Tibial nerve (tissue), 4 donors: ENCODE measurements around the gene NOTCH1. TPM values are rescaled to one million over a fixed set of nuclear protein-coding genes. Genes with fewer than 3 reads are reported as not detected.

ENCODE experiments used
- DNase-seq, 2 donors: peaks; one replicate each; pipeline ENCODE4 v3.0.0-alpha.2; 2019; ENCODE audit warnings: low spot score in 2 of 2
- H3K27ac ChIP-seq, 4 donors: fragments of 200-600 bp; sonication (generic) in 3 of 4; one replicate each; pipeline ENCODE4 v1.5.1; 2017 to 2019; ENCODE audit warnings: mild to moderate bottlenecking in 1 of 4
- H3K27me3 ChIP-seq, 2 donors: fragments of 200-600 bp; sonication (generic) in 1 of 2; one replicate each; pipeline versions ENCODE4 v1.5.1 to v1.6.0; 2017 to 2019
- H3K36me3 ChIP-seq, 3 donors: fragments of 200-600 bp; sonication (generic); one replicate each; pipeline ENCODE4 v1.5.1; 2018 to 2019
- H3K4me1 ChIP-seq, 4 donors: fragments of 200-600 bp; sonication (generic) in 3 of 4; one replicate each; pipeline ENCODE4 v1.5.1; 2017 to 2019
- H3K4me3 ChIP-seq, 4 donors: fragments of 200-600 bp; sonication (generic) in 3 of 4; one replicate each; pipeline ENCODE4 v1.5.1; 2017 to 2019; ENCODE audit warnings: mild to moderate bottlenecking in 1 of 4, moderate library complexity in 1 of 4
- H3K9me3 ChIP-seq, 4 donors: fragments of 200-600 bp; sonication (generic) in 3 of 4; one replicate each; pipeline ENCODE4 v1.5.1; 2017 to 2019
- EP300 ChIP-seq, 2 donors: sonication (generic); formaldehyde crosslinking; IDR thresholded peaks; one replicate each; pipeline ENCODE4 v1.6.1; 2017; ENCODE audit warnings: antibody characterized with exemption in 2 of 2, mild to moderate bottlenecking in 1 of 2
- POLR2A ChIP-seq, 2 donors: fragments of 450-650 bp; IDR thresholded peaks; one replicate each; pipeline ENCODE4 v1.6.1; 2017; ENCODE audit warnings: antibody characterized with exemption in 2 of 2, mild to moderate bottlenecking in 2 of 2, moderate library complexity in 2 of 2
- WGBS, 2 donors: methylation state at CpG; one replicate each; pipeline ENCODE4 v1.1.5; 2018; 5-methylcytosine and 5-hydroxymethylcytosine counted together
- total RNA-seq, 4 donors: library from RNA; depleted of rRNA; stranded (reverse); fragments of >200 nt; gene quantifications; one replicate each; pipeline ENCODE4 v1.1.0, GENCODE V29; 2016
- TF ChIP-seq, protein P1 (sequence below), 5 experiments: fragments of 200-600 bp in 3 of 5; fragments of 450-650 bp in 2 of 5; sonication (generic) in 3 of 5; IDR thresholded peaks; one replicate each; pipeline ENCODE4 v1.5.1; 2016 to 2019; ENCODE audit warnings: antibody characterized with exemption in 5 of 5, mild to moderate bottlenecking in 3 of 5, moderate library complexity in 2 of 5

The NOTCH1 gene
- total RNA-seq, 4 donors from 2014 or later, result 29.3 to 65.4 (median 41.5) TPM

DNA sequence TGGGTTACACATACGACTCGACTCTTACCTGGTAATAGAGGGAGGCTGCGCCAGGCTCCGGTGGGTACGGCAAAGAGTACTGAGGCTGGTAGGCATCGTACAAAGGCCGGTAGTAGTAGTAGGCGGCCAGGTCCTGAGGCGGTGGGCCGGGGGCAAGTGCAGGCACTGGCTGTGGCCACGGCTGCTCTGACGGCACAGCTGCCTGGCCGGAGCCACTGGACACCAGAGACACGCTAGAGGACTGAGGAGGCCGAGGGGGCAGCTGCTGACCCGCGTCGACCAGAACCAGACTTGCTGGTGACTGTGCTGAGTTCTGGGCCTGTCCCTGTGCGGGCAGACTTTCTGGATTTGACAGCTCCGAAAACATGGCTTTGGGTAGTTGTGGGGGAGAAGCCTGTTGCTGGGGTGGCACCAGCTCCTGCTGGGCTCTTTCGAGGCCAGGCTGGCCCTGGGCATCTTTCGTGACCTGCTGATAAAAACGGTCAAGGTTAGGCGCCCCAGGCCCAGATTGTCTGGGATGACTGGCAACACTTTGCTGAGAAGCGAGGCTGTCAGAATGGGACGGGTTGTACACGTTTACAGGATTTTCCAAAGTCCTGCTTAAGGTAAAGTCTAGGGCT lies 71.7 kb downstream of the NOTCH1 start:
- Histone ChIP-seq H3K27me3 (no peaks in the 10 kb centered on the region), H3K4me3 (no peak overlapping the region), H3K36me3 (peaks cover 7 to 91% (median 48%) of the 10 kb centered on the region in 3 donors), H3K27ac (no peak overlapping the region), H3K4me1 (peaks cover 0 to 2% (median 0%) of the 10 kb centered on the region in 4 donors), H3K9me3 (no peaks in the 10 kb centered on the region)
- no peak for DNase-seq
- 88 to 91% methylated on average over 27 of the region's 27 CpGs for WGBS, 2 donors
- TF ChIP-seq POLR2A (IDR thresholded peaks at IDR 0.05), result no peak

DNA sequence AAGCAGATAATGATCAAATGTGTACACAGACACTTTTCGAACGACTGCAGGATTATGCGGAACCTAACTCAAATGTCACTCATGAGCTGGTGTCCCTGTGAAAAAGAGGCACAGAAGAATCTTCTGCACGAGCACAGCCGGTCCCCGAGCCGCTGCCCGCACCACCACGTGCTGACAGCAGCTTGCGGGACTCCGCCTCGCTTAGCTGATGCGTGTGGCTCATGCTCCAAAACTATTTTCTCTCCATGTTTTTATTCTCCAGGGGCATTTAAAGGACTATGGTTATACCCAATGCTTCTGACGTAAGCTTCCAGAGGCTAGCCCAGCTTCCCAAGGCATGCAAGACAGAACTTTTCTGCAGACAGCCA lies 72.5 kb downstream of the NOTCH1 start:
- TF ChIP-seq POLR2A (IDR thresholded peaks at IDR 0.05), result no peak
- no peak overlapping the region for H3K4me3 ChIP-seq
- H3K27ac ChIP-seq, result no peak overlapping the region
- H3K4me1 ChIP-seq, result no peaks in the 10 kb centered on the region
- H3K9me3 ChIP-seq, result no peaks in the 10 kb centered on the region
- DNase-seq, result no peak
- no peaks in the 10 kb centered on the region for H3K27me3 ChIP-seq
- 85 to 89% methylated on average over 14 of the region's 14 CpGs for WGBS, 2 donors
- H3K36me3 ChIP-seq, result peaks cover 7 to 98% (median 51%) of the 10 kb centered on the region in 3 donors

DNA sequence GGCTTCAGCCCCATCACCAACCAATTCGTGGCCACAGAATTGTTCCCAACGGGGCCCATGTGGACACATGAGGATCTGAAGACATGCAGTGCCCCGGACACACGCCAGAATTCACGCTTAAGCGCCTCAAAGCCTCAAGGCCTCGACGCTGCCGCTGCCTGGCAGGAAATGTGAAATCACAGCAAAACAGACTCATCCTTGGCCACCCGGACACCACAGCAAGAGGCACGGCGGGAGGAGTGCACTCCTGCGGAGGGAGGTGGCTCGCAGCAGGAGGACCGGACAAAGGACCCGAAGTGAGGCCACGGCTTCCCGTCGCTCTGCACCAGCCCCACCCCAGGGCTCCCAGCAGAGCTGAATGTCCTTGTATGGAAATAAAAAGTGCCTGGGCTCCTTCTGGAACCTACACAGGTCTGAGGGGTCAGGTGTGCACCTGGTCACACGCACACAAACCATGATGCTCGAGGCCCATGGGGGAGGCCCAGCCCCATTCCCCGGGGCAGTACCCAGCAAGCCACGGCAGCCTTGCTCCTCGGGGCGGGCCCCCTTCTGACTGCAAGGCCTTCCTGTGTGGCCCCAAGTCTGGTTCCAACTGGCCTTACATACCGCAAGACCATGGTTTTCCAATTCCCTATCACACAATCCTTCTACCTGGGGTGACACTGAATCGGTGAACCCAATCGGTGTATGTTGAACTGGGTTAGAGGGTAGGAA lies 73.1 kb downstream of the NOTCH1 start:
- no peak for DNase-seq
- H3K36me3 ChIP-seq, result peaks cover 7 to 100% (median 53%) of the 10 kb centered on the region in 3 donors

DNA sequence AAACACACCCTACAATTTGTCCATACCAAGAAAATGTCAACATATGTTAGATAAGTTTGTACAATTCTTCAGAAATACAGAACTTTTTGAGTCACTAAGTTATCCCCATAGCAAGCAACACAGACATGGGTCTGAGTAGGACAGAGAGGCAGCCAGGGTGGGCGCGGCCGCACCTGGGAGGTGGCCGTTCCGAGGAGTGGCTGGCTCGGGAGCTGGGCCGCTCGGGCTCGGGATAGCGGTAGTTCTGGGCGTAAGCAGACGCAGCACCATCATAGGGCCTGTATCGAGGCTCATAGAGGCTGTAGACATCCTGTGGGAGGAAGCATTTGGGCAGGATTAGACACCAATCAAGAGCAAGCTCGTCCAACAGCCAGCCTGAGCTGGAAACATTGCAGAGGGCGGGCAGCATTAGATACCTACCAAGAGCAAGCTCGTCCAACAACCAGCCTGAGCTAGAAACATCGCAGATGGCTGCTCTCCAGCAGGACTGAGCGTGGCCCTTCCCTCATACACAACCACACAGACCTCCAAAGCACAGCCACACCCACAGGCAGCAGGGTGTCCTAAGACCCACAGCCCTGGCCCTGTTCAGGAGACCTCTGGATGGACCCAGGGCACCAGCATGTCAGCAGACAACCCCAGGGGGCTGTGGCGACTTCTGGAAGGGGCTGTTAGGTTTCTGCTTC lies 73.9 kb downstream of the NOTCH1 start:
- 89% methylated on average over 19 of the region's 19 CpGs for WGBS, 2 donors

More for the DNA sequence above, 73.1 kb downstream of the NOTCH1 start:
- Histone ChIP-seq H3K9me3 (no peaks in the 10 kb centered on the region), H3K4me1 (no peaks in the 10 kb centered on the region), H3K4me3 (no peak overlapping the region), H3K27ac (no peak overlapping the region), H3K27me3 (no peaks in the 10 kb centered on the region)
- 88 to 90% methylated on average over 24 to 27 of the region's 28 CpGs for WGBS, 2 donors
- TF ChIP-seq, protein P1, sequence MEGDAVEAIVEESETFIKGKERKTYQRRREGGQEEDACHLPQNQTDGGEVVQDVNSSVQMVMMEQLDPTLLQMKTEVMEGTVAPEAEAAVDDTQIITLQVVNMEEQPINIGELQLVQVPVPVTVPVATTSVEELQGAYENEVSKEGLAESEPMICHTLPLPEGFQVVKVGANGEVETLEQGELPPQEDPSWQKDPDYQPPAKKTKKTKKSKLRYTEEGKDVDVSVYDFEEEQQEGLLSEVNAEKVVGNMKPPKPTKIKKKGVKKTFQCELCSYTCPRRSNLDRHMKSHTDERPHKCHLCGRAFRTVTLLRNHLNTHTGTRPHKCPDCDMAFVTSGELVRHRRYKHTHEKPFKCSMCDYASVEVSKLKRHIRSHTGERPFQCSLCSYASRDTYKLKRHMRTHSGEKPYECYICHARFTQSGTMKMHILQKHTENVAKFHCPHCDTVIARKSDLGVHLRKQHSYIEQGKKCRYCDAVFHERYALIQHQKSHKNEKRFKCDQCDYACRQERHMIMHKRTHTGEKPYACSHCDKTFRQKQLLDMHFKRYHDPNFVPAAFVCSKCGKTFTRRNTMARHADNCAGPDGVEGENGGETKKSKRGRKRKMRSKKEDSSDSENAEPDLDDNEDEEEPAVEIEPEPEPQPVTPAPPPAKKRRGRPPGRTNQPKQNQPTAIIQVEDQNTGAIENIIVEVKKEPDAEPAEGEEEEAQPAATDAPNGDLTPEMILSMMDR (IDR thresholded peaks at IDR 0.05), result no peak
- no peak for TF ChIP-seq EP300 (IDR thresholded peaks at IDR 0.05)
- TF ChIP-seq POLR2A (IDR thresholded peaks at IDR 0.05), result no peak

DNA sequence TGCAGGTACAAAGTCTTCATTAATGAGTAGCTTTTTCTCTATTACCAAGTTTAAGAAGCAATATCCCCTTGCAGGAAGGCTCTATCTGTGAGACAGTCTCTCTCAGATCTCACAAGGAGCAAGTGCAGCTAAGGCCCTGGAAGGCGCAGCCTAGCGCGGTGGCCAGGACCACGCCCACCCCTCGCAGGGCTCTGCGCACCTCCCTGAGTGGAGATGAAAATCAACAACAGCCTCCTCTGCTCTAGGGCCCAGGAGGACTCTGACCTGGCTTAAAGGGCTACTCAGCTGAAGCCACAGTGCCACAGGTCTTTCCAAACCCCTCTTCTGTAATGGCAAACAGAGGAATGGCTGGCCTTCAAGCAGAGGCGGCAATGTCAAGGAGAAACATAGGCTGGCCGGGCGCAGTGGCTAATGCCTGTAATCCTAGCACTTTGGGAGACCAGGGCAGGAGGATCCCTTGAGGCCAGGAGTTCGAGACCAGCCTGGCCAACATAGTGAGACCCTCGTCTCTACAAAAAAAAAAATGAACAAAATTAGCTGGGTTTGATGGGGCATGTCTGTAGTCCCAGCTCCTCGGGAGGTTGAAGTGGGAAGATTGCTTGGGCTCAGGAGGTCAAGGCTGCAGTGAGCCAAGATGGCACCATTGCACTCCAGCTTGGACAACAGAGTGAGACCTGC lies 74.9 kb downstream of the NOTCH1 start:
- peaks cover 7 to 100% (median 50%) of the 10 kb centered on the region in 3 donors for H3K36me3 ChIP-seq
- H3K9me3 ChIP-seq, result no peaks in the 10 kb centered on the region
- H3K27ac ChIP-seq, result no peak overlapping the region
- H3K4me3 ChIP-seq, result no peak overlapping the region
- TF ChIP-seq, protein P1 (IDR thresholded peaks at IDR 0.05), result no peak
- no peak for TF ChIP-seq POLR2A (IDR thresholded peaks at IDR 0.05)
- TF ChIP-seq EP300 (IDR thresholded peaks at IDR 0.05), result no peak
- no peak for DNase-seq
- H3K27me3 ChIP-seq, result no peaks in the 10 kb centered on the region
- H3K4me1 ChIP-seq, result no peaks in the 10 kb centered on the region
- WGBS, 2 donors, result 92 to 95% methylated on average over 12 of the region's 12 CpGs

More for the DNA sequence above, 73.9 kb downstream of the NOTCH1 start:
- no peak for TF ChIP-seq POLR2A (IDR thresholded peaks at IDR 0.05)
- TF ChIP-seq EP300 (IDR thresholded peaks at IDR 0.05), result no peak
- Histone ChIP-seq H3K27ac (no peak overlapping the region), H3K27me3 (no peaks in the 10 kb centered on the region), H3K4me3 (no peak overlapping the region), H3K4me1 (no peaks in the 10 kb centered on the region), H3K36me3 (peaks cover 7 to 100% (median 50%) of the 10 kb centered on the region in 3 donors), H3K9me3 (no peaks in the 10 kb centered on the region)
- DNase-seq, result no peak

DNA sequence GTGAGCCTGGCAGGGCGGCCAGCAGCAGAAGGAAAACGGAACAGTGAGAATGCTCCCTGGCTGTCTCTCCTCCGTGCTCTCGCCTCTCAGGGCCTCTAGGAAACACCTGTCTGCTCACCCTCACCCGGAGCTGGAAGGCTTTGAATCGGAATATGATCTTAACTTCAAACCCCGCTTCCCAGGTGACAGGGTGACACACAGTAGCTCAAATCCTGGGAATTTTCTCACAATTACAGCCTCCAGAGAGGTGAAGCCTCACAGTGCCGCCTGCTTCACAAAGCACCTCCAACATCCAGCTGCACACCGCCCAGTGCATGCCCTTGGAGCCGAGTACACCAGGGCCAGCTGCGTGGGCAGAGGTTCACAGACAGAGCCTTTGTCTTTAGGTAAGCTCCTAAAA lies 75.5 kb downstream of the NOTCH1 start:
- H3K27ac ChIP-seq, result no peak overlapping the region
- H3K4me3 ChIP-seq, result no peak overlapping the region
- H3K36me3 ChIP-seq, result peaks cover 7 to 100% (median 54%) of the 10 kb centered on the region in 3 donors
- TF ChIP-seq POLR2A (IDR thresholded peaks at IDR 0.05) (no peak), EP300 (IDR thresholded peaks at IDR 0.05) (no peak)
- TF ChIP-seq, protein P1 (IDR thresholded peaks at IDR 0.05), result no peak
- no peaks in the 10 kb centered on the region for H3K27me3 ChIP-seq
- H3K9me3 ChIP-seq, result no peaks in the 10 kb centered on the region
- H3K4me1 ChIP-seq, result no peaks in the 10 kb centered on the region
- no peak for DNase-seq
- WGBS, 2 donors, result 87 to 89% methylated on average over 9 to 11 of the region's 11 CpGs
